GM18870 (cell line): ENCODE data around the gene MAP2K5.
A peak's percentile ranks its signal among the peaks of the same experiment; 100 is the strongest.

Experiments used
- ATAC-seq: cut with Tn5 transposase; IDR thresholded peaks from one replicate; pipeline ENCODE4 v1.9.1; 2021; ENCODE audit warnings: moderate library complexity; ENCODE audit not compliant: unreplicated experiment

MAP2K5 gene

GRCh38 chr15:67832897-67833709 lies 290.6 kb downstream of the MAP2K5 start:
- ATAC-seq = no peak

GRCh38 chr15:67833710-67834511 lies 291.4 kb downstream of the MAP2K5 start:
- ATAC-seq = no peak

- ATAC-seq = no peak
These were observed 292.2 kb downstream of the MAP2K5 start for GRCh38 chr15:67834581-67835296.

GRCh38 chr15:67835297-67836133 lies 293.0 kb downstream of the MAP2K5 start:
- no peak for ATAC-seq

- no peak for ATAC-seq
These were observed 293.6 kb downstream of the MAP2K5 start for GRCh38 chr15:67836134-67836455.

GRCh38 chr15:67836477-67836876 lies 294.0 kb downstream of the MAP2K5 start:
- no peak for ATAC-seq

- no peak for ATAC-seq
These were observed 294.5 kb downstream of the MAP2K5 start for GRCh38 chr15:67836955-67837354.

- no peak for ATAC-seq
These were observed 296.4 kb downstream of the MAP2K5 start for GRCh38 chr15:67838789-67839332.

GRCh38 chr15:67839499-67839928 lies 297.0 kb downstream of the MAP2K5 start:
- ATAC-seq = no peak

GRCh38 chr15:67839929-67840748 lies 297.6 kb downstream of the MAP2K5 start, which contains the start of gene RNU6-1:
RNU6-1 (minus strand) TSS chr15:67840045.
- peak; percentile 69 for ATAC-seq

- peak; percentile 3 for ATAC-seq
These were observed 298.4 kb downstream of the MAP2K5 start for GRCh38 chr15:67840749-67841512.

- ATAC-seq = no peak
These were observed 298.9 kb downstream of the MAP2K5 start for GRCh38 chr15:67841513-67841762.

GRCh38 chr15:67843092-67843501 lies 300.6 kb downstream of the MAP2K5 start:
- no peak for ATAC-seq

GRCh38 chr15:67843571-67844387 lies 301.3 kb downstream of the MAP2K5 start:
- ATAC-seq = no peak

- no peak for ATAC-seq
These were observed 303.5 kb downstream of the MAP2K5 start for GRCh38 chr15:67845974-67846373.

GRCh38 chr15:67849538-67849937 lies 307.0 kb downstream of the MAP2K5 start:
- no peak for ATAC-seq

- no peak for ATAC-seq
These were observed 307.8 kb downstream of the MAP2K5 start for GRCh38 chr15:67850336-67850735.

GRCh38 chr15:67850994-67851571 lies 308.6 kb downstream of the MAP2K5 start:
- ATAC-seq = no peak
